Brain microvascular endothelial cell (primary cell): Measurements from ENCODE around the gene ZMYND19.

Source experiments
- DNase-seq: peaks from one replicate; pipeline ENCODE4 v3.0.0-alpha.2; 2020
- H3K27ac ChIP-seq: fragments of 250-450 bp; sonication (Bioruptor Pico); 2 replicates; pipeline ENCODE4 v1.5.1; 2020; ENCODE audit warnings: mild to moderate bottlenecking, moderate library complexity
- H3K27me3 ChIP-seq: fragments of 250-450 bp; sonication (Bioruptor Pico); replicated peaks from 2 replicates; pipeline ENCODE4 v1.5.1; 2020; ENCODE audit warnings: mild to moderate bottlenecking
- H3K36me3 ChIP-seq: fragments of 250-450 bp; sonication (Bioruptor Pico); replicated peaks from 2 replicates; pipeline ENCODE4 v1.5.1; 2020; ENCODE audit warnings: mild to moderate bottlenecking
- H3K4me3 ChIP-seq: 2 replicates; pipeline ENCODE4 v1.5.1; 2011; ENCODE audit warnings: low read depth, mild to moderate bottlenecking, control low read depth, low read length, moderate library complexity
- CTCF ChIP-seq: IDR thresholded peaks from 2 replicates; pipeline ENCODE4 v1.5.1; 2011; ENCODE audit warnings: low read depth, mild to moderate bottlenecking, moderate library complexity, low read length, control low read depth, inconsistent platforms; ENCODE audit errors: missing control alignments
- in situ Hi-C: cut with HindIII; loops from 2 replicates; pipeline ENCODE4 v1.10.0; 2017; ENCODE audit warnings: low sequenced_read_pairs, low pct_ligation_motif_present

The ZMYND19 gene

GRCh38 chr9:137588891-137589290 lies 1.4 kb downstream of the ZMYND19 start:
- no peak for DNase-seq
- no peaks in the 10 kb centered on the region for H3K27me3 ChIP-seq
- in situ Hi-C loops, result no loop called here
- H3K4me3 ChIP-seq, result peak overlapping the region; percentile 66
- TF ChIP-seq CTCF, result no peak
- H3K27ac ChIP-seq, result no peak overlapping the region
- H3K36me3 ChIP-seq, result peaks cover 25% of the 10 kb centered on the region

- H3K27me3 ChIP-seq, result no peaks in the 10 kb centered on the region
- no peak overlapping the region for H3K27ac ChIP-seq
- H3K4me3 ChIP-seq, result no peak overlapping the region
- no peak for TF ChIP-seq CTCF
- DNase-seq, result no peak
- in situ Hi-C loops, result no loop called here
- peaks cover 28% of the 10 kb centered on the region for H3K36me3 ChIP-seq
These were observed 2.0 kb downstream of the ZMYND19 start for GRCh38 chr9:137588311-137588710.

DNA sequence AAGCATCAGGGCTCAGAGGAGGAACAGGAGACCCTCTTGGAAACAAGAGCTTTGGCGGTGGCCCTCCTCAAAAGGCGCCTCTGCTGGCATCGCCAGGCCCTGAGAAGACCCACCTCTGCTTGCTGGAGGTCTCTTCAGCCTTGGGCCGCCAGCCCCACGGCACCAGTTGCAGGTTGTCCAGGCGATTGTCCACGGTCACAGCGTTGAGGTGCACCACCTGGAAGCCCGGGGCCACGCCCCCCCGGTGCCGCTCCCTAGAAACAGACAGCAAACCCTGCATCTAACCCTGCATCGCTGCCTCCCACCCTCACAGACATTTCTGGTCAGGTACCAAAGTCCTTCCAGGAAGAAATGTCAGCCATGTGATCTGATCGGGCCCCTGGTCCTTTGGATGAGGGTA lies 3.5 kb downstream of the ZMYND19 start:
- Histone ChIP-seq H3K27me3 (no peaks in the 10 kb centered on the region), H3K27ac (no peak overlapping the region), H3K4me3 (no peak overlapping the region), H3K36me3 (peaks cover 37% of the 10 kb centered on the region)
- DNase-seq, result no peak
- TF ChIP-seq CTCF, result no peak
- in situ Hi-C loops, result no loop called here

DNA sequence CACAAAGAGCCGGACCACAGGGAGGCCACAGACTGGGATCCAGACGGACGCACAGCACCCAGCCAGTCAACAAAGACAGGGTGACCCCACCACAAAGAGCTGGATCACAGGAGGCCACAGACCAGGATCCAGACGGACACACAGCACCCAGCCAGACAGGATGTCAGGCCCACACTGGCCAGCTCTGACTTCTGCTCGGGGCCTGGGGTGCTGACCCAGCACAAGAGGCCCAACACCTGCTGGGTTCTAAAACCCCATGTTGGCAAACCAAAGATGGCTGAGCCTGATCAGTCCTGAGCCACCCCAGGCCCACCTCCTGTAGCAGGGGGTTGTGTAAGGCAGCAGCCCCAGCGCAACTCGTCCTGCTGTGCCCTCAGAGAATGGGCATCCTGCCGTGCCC lies 6.4 kb downstream of the ZMYND19 start:
- DNase-seq, result no peak
- no peak overlapping the region for H3K27ac ChIP-seq
- no peak for TF ChIP-seq CTCF
- H3K27me3 ChIP-seq, result no peaks in the 10 kb centered on the region
- H3K4me3 ChIP-seq, result no peak overlapping the region
- peaks cover 42% of the 10 kb centered on the region for H3K36me3 ChIP-seq
- in situ Hi-C loops, result no loop called here

DNA sequence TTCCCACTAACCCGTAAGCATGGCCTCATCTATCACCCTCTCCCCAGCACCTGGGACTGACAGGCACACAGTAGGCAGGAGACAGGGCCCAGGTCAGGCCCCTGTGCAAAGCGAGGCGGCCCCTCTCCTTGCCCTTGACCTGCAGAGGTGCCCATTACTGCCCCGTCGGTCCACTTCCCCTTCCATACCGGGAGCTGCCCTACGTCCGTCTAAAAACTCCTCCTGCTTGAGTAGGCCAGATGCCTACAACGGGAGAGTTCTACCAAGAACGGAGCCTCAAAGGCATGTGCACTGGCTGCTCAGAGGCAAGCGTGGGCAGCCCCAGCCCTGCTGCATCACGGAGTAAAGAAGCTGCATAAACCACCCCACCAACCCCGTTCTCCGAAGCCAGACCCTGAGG lies 7.0 kb downstream of the ZMYND19 start:
- in situ Hi-C loops, result no loop called here
- H3K4me3 ChIP-seq, result no peak overlapping the region

More for the DNA sequence above, 7.0 kb downstream of the ZMYND19 start:
- TF ChIP-seq CTCF, result no peak
- H3K36me3 ChIP-seq, result peaks cover 42% of the 10 kb centered on the region
- no peak overlapping the region for H3K27ac ChIP-seq
- no peak for DNase-seq
- no peaks in the 10 kb centered on the region for H3K27me3 ChIP-seq
